ENCODE results near the gene ZNF692.
A peak's percentile ranks its signal among the peaks of the same experiment; 100 is the strongest.

The ZNF692 gene

GRCh38 chr1:248862695-248862997, 3.8 kb upstream of the ZNF692 start:
- peak overlapping the region; percentile 52 for H3K4me3 ChIP-seq (ENCODE audit: low read depth, low read length)
- TF ChIP-seq CTCF (IDR thresholded peaks at IDR 0.05; ENCODE audit: low read depth, low read length, missing control alignments), result no peak
- in situ Hi-C loops (cut with HindIII; ENCODE audit: low sequenced_read_pairs), result no loop called here
- DNase-seq (ENCODE audit: low read depth), result no peak

GRCh38 chr1:248861616-248862015, 2.7 kb upstream of the ZNF692 start:
- DNase-seq (ENCODE audit: low read depth), result no peak
- in situ Hi-C loops (cut with HindIII; ENCODE audit: low sequenced_read_pairs), result no loop called here
- H3K4me3 ChIP-seq (ENCODE audit: low read depth, low read length), result no peak overlapping the region
- TF ChIP-seq CTCF (IDR thresholded peaks at IDR 0.05; ENCODE audit: low read depth, low read length, missing control alignments), result no peak

GRCh38 chr1:248860007-248860406, 1.1 kb upstream of the ZNF692 start:
- H3K4me3 ChIP-seq (ENCODE audit: low read depth, low read length), result no peak overlapping the region
- DNase-seq (ENCODE audit: low read depth), result no peak
- in situ Hi-C loops (cut with HindIII; ENCODE audit: low sequenced_read_pairs), result no loop called here
- TF ChIP-seq CTCF (IDR thresholded peaks at IDR 0.05; ENCODE audit: low read depth, low read length, missing control alignments), result no peak

GRCh38 chr1:248858096-248858890, 592 bp downstream of the ZNF692 start:
- peak; percentile 30 for TF ChIP-seq CTCF (IDR thresholded peaks at IDR 0.05; ENCODE audit: low read depth, low read length, missing control alignments)
- in situ Hi-C loops (cut with HindIII; ENCODE audit: low sequenced_read_pairs), result no loop called here
- DNase-seq (ENCODE audit: low read depth), result no peak
- H3K4me3 ChIP-seq (ENCODE audit: low read depth, low read length), result peak overlapping the region; percentile 54

GRCh38 chr1:248857749-248858095, 1.2 kb downstream of the ZNF692 start:
- DNase-seq (ENCODE audit: low read depth), result no peak
- in situ Hi-C loops (cut with HindIII; ENCODE audit: low sequenced_read_pairs), result no loop called here
- no peak for TF ChIP-seq CTCF (IDR thresholded peaks at IDR 0.05; ENCODE audit: low read depth, low read length, missing control alignments)
- peak overlapping the region; percentile 54 for H3K4me3 ChIP-seq (ENCODE audit: low read depth, low read length)

- H3K4me3 ChIP-seq (ENCODE audit: low read depth, low read length), result peak overlapping the region; percentile 54
- in situ Hi-C loops (cut with HindIII; ENCODE audit: low sequenced_read_pairs), result no loop called here
- no peak for TF ChIP-seq CTCF (IDR thresholded peaks at IDR 0.05; ENCODE audit: low read depth, low read length, missing control alignments)
- no peak for DNase-seq (ENCODE audit: low read depth)
These were observed 1.7 kb downstream of the ZNF692 start for GRCh38 chr1:248857201-248857600.
